Measurements from ENCODE around the gene KLHL2.
"Not testable (repeated sequence)": the region's sequence is repeated elsewhere in the genome, so short reads cannot be mapped to it uniquely, and the experiment has no call there.

Gene KLHL2

DNA sequence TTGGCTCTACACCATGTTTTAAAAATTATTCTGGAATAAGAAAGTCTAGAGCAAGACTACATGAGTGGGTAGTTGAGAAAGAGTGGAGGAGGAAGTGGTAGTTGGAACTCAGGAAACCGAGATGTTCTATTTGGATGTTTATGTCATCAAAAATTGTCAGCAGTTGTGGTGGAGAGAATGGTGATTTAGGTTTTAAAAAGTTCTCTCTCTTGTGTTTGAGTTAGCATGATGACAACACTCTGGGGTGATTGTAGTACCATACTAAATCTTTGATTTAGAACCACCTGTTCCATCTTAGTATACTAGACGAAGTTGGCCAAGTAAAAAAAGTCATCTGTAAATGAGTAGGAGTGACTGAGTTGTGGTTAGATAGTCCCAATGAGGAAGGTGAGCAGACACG lies 40.7 kb downstream of the KLHL2 start:
- DNase-seq (ENCODE audit: extremely low spot score), result no peak
- TF ChIP-seq, protein P1, sequence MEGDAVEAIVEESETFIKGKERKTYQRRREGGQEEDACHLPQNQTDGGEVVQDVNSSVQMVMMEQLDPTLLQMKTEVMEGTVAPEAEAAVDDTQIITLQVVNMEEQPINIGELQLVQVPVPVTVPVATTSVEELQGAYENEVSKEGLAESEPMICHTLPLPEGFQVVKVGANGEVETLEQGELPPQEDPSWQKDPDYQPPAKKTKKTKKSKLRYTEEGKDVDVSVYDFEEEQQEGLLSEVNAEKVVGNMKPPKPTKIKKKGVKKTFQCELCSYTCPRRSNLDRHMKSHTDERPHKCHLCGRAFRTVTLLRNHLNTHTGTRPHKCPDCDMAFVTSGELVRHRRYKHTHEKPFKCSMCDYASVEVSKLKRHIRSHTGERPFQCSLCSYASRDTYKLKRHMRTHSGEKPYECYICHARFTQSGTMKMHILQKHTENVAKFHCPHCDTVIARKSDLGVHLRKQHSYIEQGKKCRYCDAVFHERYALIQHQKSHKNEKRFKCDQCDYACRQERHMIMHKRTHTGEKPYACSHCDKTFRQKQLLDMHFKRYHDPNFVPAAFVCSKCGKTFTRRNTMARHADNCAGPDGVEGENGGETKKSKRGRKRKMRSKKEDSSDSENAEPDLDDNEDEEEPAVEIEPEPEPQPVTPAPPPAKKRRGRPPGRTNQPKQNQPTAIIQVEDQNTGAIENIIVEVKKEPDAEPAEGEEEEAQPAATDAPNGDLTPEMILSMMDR (IDR thresholded peaks at IDR 0.05; ENCODE audit: control extremely low read depth, extremely low read depth, low read depth, missing control alignments), result no peak
- ChIA-PET POLR2A (no interaction called here), CTCF (no interaction called here)

DNA sequence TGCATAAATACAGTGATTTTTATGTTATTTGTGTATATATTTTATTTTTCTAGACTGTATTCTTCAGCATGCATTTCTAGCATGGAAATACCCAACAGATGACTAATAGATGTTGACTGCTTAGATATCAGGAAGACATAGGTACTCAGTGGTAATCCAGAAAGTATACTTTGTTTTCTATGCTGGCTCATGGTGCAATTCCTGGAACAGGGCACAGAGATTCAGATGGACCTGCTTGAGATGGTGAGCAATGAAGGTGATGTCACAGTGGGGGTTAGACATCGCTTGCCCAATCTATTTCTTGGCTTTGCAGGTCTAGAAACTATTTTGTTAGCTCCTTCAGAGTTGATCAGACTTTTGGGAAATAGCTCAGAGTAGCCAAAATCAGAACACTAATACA lies 41.5 kb downstream of the KLHL2 start:
- POLR2A ChIA-PET; CTCF ChIA-PET; DNase-seq (ENCODE audit: extremely low spot score): not testable (repeated sequence)

DNA sequence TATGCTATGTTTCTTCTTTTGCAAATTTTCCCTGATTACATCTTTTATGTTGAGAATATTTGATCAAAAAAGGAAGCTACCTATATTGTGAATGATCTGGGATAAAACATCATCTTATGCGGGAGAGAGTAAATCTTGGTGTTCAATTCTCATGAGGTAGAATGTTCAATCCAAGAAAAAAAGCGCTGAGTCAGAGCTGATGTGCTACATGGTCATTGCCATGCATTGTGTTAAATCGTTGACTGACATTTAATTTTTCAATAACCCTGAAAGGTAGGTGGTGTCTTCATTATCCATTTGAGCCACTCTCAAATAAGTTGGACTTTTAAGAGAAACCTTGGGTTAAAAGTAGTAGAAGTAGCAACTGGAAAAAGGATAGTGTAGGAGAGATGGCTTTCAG lies 47.4 kb downstream of the KLHL2 start:
- POLR2A ChIA-PET; CTCF ChIA-PET; DNase-seq (ENCODE audit: extremely low spot score): not testable (repeated sequence)

GRCh38 chr4:165255439-165255838 lies 48.1 kb downstream of the KLHL2 start:
- POLR2A ChIA-PET, result not testable (repeated sequence)
- peak; percentile 15 for DNase-seq (ENCODE audit: extremely low spot score)

GRCh38 chr4:165256074-165256659 lies 48.8 kb downstream of the KLHL2 start:
- CTCF ChIA-PET, result interaction anchor here (1.6 kb wide), 1 partner anchor 53 kb away, joined by 3 read pairs; no protein-coding TSS in a partner anchor
- DNase-seq (ENCODE audit: extremely low spot score); POLR2A ChIA-PET: not testable (repeated sequence)

More at GRCh38 chr4:165255439-165255838, 48.1 kb downstream of the KLHL2 start:
- CTCF ChIA-PET, result not testable (repeated sequence)

DNA sequence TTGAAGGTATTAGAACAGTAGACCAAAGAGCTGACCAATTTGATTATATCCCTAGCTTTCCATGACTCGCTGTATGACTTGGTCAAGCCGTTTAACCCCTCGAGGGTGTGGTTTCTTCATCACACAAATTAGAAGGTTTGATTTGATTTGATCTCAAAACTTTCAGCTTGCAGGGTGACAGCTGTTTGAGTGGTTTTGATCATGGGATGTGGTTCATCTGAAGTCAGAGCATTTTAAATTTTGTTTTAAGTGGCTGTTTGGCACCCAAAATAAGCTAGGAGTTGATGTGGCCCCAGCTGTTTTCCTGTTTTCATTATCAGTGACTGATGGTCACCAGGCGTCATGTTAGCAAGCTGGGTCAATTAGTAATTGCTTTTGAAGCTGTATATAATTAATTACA lies 52.4 kb downstream of the KLHL2 start:
- POLR2A ChIA-PET; CTCF ChIA-PET; DNase-seq (ENCODE audit: extremely low spot score): not testable (repeated sequence)

DNA sequence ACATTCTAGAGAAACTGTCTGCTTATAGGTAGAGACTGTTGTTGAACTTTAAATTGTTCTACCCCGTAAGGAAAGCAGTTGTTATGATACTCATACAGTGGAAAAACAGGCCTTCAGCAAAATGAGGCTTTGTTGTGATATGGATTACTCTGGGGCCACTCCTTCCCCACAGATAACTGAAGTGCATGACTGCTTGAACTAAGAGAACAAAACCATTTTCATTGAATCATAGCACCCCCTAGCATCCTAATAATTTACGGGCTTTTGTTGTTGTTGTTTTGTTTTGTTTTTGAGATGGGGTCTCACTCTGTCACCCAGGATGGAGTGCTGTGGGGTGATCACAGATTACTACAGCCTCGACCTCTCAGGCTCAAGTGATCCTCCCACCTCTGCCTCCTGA lies 54.9 kb downstream of the KLHL2 start:
- POLR2A ChIA-PET; DNase-seq (ENCODE audit: extremely low spot score): not testable (repeated sequence)

GRCh38 chr4:165263466-165263865 lies 56.1 kb downstream of the KLHL2 start:
- DNase-seq (ENCODE audit: extremely low spot score); POLR2A ChIA-PET: not testable (repeated sequence)
- CTCF ChIA-PET, result interaction anchor here (1.2 kb wide), 1 partner anchor 132 kb away, joined by 4 read pairs; no protein-coding TSS in a partner anchor

More for the DNA sequence above, 54.9 kb downstream of the KLHL2 start:
- CTCF ChIA-PET, result not testable (repeated sequence)

DNA sequence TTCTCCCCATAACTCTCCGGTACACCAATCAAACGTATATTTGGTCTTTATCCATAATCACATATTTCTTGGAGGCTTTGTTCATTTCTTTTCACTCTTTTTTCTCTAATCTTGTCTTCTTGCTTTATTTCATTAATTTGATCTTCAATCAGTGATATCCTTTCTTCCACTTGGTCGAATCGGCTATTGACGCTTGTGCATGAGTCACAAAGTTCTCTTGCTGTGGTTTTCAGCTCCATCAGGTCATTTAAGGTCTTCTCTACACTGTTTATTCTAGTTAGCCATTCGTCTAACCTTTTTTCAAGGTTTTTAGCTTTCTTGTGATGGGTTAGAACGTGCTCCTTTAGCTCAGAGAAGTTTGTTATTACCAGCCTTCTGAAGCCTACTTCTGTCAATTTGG lies 62.6 kb downstream of the KLHL2 start:
- CTCF ChIA-PET, result interaction anchor here (0.8 kb wide), 1 partner anchor 26 kb away, joined by 3 read pairs; no protein-coding TSS in a partner anchor
- POLR2A ChIA-PET, result not testable (repeated sequence)

GRCh38 chr4:165273443-165273842 lies 66.1 kb downstream of the KLHL2 start:
- POLR2A ChIA-PET; CTCF ChIA-PET; DNase-seq (ENCODE audit: extremely low spot score): not testable (repeated sequence)

More for the DNA sequence above, 62.6 kb downstream of the KLHL2 start:
- DNase-seq (ENCODE audit: extremely low spot score), result not testable (repeated sequence)

- DNase-seq (ENCODE audit: extremely low spot score); CTCF ChIA-PET; POLR2A ChIA-PET: not testable (repeated sequence)
Measured at GRCh38 chr4:165275357-165275756, 68.0 kb downstream of the KLHL2 start.

GRCh38 chr4:165279531-165279930 lies 72.2 kb downstream of the KLHL2 start:
- DNase-seq (ENCODE audit: extremely low spot score); CTCF ChIA-PET; POLR2A ChIA-PET: not testable (repeated sequence)

DNA sequence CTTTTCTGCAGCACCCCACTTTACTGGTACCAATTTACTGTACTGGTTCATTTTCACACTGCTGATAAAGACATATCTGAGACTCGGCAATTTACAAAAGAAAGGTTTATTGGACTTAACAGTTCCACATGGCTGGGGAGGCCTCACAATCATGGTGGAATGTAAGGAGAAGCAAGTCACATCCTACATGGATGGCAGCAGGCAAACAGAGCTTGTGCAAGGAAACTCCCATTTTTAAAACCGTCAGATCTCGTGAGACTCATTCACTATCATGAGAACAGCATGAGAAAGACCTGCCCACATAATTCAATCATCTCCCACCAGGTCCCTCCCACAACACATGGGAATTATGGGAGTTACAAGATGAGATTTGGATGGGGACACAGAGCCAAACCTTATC lies 77.3 kb downstream of the KLHL2 start:
- CTCF ChIA-PET, result interaction anchor here (1.5 kb wide), 1 partner anchor 12 kb away, joined by 3 read pairs; no protein-coding TSS in a partner anchor
- POLR2A ChIA-PET; DNase-seq (ENCODE audit: extremely low spot score): not testable (repeated sequence)

GRCh38 chr4:165286619-165287340 lies 79.4 kb downstream of the KLHL2 start:
- DNase-seq (ENCODE audit: extremely low spot score); POLR2A ChIA-PET; CTCF ChIA-PET: not testable (repeated sequence)

Measured in GM10248 (cell line).